ENCODE data around the gene SYNJ2.

The SYNJ2 gene

DNA sequence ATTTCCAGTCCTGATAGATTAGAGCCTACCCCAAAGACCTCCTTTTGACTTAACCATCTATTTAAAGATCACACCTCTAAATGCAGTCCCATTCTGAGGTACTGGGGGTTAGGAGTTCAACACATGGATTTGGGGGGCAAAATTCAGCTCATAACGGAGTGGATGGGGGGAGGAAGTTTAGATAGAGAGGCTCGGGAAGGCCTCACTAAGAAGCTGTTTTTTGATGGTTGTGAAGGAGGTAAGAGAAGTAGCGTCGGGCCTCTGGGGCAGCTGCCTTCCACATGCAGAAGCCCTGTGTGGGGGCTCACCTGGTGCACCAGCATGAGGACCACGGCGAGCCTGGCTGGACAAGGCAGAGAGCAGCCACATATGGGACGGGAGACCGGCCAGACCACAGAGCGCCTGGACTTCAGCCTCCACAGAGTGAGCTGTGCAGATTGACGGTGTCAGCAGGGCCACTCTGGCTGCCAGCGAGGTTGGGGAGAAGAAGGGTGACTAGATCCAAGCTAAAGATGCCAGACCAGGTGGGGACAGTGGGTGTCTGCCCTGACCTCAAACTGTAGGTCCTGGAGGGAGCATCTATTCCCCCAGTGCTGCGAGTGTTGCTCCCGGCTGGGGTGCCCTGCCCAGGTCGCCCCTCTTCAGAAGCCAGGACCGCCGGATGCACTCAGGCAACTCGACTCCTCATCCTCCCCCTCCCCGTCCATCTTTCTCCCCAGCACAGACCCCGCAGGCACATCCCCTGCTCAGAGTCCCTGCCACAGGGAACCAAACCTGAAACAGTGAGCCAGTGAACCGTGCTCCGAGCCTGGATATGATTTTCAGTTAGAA, 5.1 kb upstream of the SYNJ2 start:
- no peak for TF ChIP-seq MYC (IDR thresholded peaks at IDR 0.05; ENCODE audit: low read depth, low read length)
- TF ChIP-seq, protein P1, sequence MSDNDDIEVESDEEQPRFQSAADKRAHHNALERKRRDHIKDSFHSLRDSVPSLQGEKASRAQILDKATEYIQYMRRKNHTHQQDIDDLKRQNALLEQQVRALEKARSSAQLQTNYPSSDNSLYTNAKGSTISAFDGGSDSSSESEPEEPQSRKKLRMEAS (IDR thresholded peaks at IDR 0.05; ENCODE audit: low read depth, low read length), result no peak
- TF ChIP-seq, protein P2, sequence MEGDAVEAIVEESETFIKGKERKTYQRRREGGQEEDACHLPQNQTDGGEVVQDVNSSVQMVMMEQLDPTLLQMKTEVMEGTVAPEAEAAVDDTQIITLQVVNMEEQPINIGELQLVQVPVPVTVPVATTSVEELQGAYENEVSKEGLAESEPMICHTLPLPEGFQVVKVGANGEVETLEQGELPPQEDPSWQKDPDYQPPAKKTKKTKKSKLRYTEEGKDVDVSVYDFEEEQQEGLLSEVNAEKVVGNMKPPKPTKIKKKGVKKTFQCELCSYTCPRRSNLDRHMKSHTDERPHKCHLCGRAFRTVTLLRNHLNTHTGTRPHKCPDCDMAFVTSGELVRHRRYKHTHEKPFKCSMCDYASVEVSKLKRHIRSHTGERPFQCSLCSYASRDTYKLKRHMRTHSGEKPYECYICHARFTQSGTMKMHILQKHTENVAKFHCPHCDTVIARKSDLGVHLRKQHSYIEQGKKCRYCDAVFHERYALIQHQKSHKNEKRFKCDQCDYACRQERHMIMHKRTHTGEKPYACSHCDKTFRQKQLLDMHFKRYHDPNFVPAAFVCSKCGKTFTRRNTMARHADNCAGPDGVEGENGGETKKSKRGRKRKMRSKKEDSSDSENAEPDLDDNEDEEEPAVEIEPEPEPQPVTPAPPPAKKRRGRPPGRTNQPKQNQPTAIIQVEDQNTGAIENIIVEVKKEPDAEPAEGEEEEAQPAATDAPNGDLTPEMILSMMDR (IDR thresholded peaks at IDR 0.05; ENCODE audit: low read depth, low read length), result no peak
- TF ChIP-seq POLR2A (IDR thresholded peaks at IDR 0.05; ENCODE audit: extremely low read depth, insufficient read length), result no peak
- no peak for DNase-seq (ENCODE audit: low read depth)
- no peak overlapping the region for H3K4me3 ChIP-seq (ENCODE audit: low read depth, low read length)

DNA sequence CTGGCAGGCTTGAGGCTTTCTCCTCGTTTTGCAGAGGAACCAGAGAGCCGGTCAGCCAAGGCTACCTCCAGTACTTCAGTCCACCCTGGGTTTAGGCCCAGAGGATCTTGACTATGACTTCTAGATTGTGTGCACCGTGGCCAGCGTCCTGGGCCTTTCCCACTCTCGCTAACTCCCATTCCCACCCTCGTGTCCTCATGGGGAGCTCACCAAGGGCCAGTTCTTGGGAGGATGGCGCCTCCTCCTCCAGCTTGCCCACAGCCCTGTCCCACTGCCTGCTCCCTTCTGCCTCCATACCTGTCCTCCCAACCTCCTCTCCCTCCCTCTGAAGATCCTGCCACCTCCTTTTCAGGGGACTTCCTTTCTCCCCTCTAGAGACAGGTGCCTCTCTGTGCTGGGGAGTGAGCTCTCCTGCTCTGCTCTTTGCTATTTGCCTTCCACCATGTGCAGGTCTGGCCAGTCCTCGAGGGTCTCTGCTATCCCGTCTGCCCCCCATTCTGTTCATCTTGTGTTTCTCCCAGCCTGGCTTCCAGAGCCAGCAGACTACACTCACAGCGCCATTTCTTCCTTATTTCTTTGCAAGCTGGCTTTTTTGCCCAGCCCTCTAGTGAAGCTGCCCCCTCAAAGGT, 4.4 kb upstream of the SYNJ2 start:
- TF ChIP-seq MYC (IDR thresholded peaks at IDR 0.05; ENCODE audit: low read depth, low read length), result no peak
- TF ChIP-seq POLR2A (IDR thresholded peaks at IDR 0.05; ENCODE audit: extremely low read depth, insufficient read length), result no peak
- TF ChIP-seq, protein P2 (IDR thresholded peaks at IDR 0.05; ENCODE audit: low read depth, low read length), result no peak
- TF ChIP-seq, protein P1 (IDR thresholded peaks at IDR 0.05; ENCODE audit: low read depth, low read length), result no peak
- no peak overlapping the region for H3K4me3 ChIP-seq (ENCODE audit: low read depth, low read length)
- DNase-seq (ENCODE audit: low read depth), result no peak

DNA sequence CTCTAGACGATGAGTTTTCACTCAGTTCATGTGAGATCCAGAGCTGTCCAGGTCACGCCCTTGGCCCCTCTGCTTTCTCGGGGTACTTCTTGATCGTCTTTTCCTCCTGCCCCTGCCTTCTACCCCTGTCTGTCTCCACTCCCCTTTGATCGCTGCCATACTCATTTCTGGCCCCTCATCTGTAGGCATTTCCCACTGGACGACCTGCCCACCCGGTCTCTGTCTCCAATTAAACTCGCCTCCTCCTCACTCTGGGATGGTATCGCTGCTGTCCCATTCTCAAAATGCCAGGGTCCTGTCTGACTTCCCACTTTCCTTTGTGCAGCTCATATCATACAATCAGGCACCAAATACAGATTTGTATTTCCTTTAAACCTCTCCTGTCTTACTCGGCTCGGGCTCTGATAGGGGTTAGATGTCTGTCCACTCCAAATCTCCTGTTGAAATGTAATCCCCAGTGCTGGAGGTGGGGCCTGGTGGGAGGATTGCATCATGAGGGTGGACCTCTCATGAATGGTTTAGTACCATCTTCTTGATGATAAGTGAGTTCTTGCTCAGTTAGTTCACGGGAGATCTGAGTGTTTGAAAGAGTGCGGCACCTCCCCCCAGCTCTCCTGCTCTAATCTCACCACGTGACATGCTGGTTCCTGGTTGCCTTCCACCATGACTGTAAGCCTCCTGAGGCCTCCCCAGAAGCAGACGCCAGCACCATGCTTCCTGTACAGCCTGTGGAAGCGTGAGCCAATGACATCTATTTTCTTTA, 3.5 kb upstream of the SYNJ2 start:
- TF ChIP-seq, protein P1 (IDR thresholded peaks at IDR 0.05; ENCODE audit: low read depth, low read length), result no peak
- TF ChIP-seq, protein P2 (IDR thresholded peaks at IDR 0.05; ENCODE audit: low read depth, low read length), result no peak
- TF ChIP-seq MYC (IDR thresholded peaks at IDR 0.05; ENCODE audit: low read depth, low read length) (no peak), POLR2A (IDR thresholded peaks at IDR 0.05; ENCODE audit: extremely low read depth, insufficient read length) (no peak)
- no peak overlapping the region for H3K4me3 ChIP-seq (ENCODE audit: low read depth, low read length)
- DNase-seq (ENCODE audit: low read depth), result peak; percentile 22

DNA sequence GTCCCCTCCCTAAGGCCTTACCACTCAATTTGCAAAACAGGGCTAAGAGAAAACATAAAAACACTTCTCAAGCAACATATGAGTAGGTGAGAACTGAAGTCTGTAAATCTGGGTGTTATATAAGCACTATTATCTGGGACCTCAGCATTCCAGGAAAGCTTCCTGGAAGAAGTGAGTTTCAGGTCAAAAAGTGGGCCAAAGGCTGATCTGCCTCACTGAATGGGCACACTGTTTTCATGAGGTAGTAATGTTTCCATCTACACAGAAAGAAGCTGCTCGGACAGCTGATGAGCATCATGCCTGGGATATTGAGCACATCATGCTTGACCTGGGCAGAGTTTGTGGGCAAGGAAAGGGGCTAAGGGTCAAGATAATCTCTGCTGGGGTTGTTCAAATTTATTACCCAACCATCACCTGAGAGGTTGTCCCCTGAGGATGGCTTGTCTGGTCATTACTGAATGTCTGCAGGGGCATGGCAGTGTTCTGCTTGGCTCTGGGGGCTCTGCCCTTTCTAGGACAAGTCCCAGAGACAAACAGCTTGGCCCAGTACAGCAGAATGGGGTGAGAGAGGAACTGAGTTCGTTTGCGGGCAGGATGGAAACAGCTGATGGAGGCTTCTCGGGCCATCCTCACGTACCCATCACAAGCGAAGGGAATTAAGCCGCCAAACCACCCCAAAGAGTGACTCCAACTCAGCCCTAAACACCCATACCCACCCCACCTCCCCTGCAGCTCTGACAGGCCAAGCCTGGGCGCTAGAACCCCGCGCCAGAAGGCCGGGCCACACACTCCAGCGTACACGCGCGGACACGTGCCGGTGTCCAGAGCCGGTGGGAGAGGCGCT, 1.2 kb upstream of the SYNJ2 start:
- TF ChIP-seq, protein P1 (IDR thresholded peaks at IDR 0.05; ENCODE audit: low read depth, low read length), result no peak
- TF ChIP-seq, protein P2 (IDR thresholded peaks at IDR 0.05; ENCODE audit: low read depth, low read length), result no peak
- TF ChIP-seq MYC (IDR thresholded peaks at IDR 0.05; ENCODE audit: low read depth, low read length) (no peak), POLR2A (IDR thresholded peaks at IDR 0.05; ENCODE audit: extremely low read depth, insufficient read length) (no peak)
- no peak overlapping the region for H3K4me3 ChIP-seq (ENCODE audit: low read depth, low read length)
- peak; percentile 25 for DNase-seq (ENCODE audit: low read depth)

DNA sequence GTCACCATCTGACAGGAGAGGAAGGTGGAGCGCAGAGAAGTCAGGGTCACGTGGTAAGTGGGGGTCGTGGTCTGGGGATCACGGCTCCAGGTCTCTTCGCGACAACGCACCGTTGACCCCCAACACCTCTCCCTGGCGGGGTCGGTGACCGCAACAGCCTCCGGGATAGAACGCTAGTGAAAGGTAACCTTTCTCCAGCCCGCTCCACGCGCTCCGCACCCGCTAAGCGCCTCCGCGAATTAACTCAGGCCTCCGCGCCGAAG, 600 bp upstream of the SYNJ2 start:
- DNase-seq (ENCODE audit: low read depth), result no peak

More for the DNA sequence above, 600 bp upstream of the SYNJ2 start:
- no peak overlapping the region for H3K4me3 ChIP-seq (ENCODE audit: low read depth, low read length)
- TF ChIP-seq POLR2A (IDR thresholded peaks at IDR 0.05; ENCODE audit: extremely low read depth, insufficient read length), result no peak
- TF ChIP-seq, protein P2 (IDR thresholded peaks at IDR 0.05; ENCODE audit: low read depth, low read length), result no peak
- TF ChIP-seq, protein P1 (IDR thresholded peaks at IDR 0.05; ENCODE audit: low read depth, low read length), result no peak
- TF ChIP-seq MYC (IDR thresholded peaks at IDR 0.05; ENCODE audit: low read depth, low read length), result no peak

Measured in NB4 (cell line).